ENCODE results near the gene ZBTB7B.
"Not testable (repeated sequence)": the region's sequence is repeated elsewhere in the genome, so short reads cannot be mapped to it uniquely, and the experiment has no call there.

Gene ZBTB7B

DNA sequence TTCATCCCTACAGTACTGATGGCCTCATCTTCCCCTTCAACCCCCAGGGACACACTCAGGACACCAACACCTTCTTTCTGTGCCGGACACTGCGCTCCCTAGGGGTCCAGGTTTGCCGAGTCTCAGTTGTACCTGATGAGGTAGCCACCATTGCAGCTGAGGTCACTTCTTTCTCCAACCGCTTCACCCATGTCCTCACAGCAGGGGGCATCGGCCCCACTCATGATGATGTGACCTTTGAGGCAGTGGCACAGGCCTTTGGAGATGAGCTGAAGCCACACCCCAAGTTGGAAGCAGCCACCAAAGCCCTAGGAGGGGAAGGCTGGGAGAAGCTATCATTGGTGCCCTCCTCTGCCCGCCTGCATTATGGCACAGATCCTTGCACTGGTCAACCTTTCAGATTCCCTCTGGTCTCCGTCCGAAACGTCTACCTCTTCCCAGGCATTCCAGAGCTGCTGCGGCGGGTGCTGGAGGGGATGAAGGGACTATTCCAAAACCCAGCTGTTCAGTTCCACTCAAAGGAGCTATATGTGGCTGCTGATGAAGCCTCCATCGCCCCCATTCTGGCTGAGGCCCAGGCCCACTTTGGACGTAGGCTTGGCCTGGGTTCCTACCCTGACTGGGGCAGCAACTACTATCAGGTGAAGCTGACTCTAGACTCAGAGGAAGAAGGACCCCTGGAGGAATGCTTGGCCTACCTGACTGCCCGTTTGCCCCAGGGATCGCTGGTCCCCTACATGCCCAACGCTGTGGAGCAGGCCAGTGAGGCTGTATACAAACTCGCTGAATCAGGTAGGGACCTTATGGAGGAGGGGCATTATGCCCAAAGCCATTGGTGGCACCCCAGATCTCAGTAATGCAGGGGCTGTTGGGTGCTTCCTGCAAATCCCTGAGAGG, 14.3 kb upstream of the ZBTB7B start:
- no peak for DNase-seq (ENCODE audit: low spot score)

DNA sequence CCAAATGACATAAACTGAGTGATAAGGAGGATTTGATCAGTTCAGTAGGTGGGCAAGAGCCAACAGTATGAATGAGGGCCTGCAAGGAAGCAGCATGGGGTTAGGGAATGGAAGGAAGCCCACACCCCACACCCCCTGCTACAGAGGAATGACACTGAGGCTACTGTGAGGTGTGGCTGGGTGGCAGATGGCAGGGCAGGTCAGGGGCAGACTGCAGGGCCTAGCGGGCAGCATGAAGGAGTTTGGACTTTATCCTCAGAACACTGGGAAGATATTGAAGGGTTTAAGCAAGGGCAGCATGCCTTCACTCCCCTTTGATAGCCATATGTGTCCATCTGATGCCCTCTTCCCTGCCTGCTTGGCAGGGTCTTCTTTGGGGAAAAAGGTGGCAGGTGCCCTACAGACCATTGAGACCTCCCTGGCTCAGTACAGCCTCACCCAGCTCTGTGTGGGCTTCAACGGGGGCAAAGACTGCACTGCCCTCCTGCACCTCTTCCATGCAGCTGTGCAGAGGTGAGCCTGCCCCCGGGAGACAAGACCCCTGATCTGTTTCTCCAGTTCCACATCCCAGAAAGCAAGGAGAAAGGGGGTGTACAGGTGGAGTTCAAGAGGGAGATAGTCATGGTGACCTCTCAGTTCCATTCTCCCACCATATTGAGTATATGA, 13.3 kb upstream of the ZBTB7B start:
- no peak for DNase-seq (ENCODE audit: low spot score)

DNA sequence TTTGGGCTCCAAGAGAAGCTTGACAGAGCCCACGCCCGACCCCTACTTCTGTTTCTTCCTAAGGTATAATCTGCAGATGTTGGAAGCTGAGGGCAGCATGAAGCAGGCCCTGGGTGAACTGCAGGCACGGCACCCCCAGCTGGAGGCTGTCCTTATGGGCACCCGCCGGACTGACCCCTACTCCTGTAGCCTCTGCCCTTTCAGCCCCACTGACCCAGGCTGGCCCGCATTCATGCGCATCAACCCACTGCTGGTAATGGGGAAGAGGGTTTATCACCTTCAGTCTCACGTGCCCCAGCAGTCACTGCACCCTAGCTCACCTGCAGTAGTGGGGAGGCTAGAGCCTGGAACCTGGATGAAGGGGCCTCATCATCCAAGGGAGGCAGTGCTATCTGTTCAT, 12.3 kb upstream of the ZBTB7B start:
- DNase-seq (ENCODE audit: low spot score), result no peak

DNA sequence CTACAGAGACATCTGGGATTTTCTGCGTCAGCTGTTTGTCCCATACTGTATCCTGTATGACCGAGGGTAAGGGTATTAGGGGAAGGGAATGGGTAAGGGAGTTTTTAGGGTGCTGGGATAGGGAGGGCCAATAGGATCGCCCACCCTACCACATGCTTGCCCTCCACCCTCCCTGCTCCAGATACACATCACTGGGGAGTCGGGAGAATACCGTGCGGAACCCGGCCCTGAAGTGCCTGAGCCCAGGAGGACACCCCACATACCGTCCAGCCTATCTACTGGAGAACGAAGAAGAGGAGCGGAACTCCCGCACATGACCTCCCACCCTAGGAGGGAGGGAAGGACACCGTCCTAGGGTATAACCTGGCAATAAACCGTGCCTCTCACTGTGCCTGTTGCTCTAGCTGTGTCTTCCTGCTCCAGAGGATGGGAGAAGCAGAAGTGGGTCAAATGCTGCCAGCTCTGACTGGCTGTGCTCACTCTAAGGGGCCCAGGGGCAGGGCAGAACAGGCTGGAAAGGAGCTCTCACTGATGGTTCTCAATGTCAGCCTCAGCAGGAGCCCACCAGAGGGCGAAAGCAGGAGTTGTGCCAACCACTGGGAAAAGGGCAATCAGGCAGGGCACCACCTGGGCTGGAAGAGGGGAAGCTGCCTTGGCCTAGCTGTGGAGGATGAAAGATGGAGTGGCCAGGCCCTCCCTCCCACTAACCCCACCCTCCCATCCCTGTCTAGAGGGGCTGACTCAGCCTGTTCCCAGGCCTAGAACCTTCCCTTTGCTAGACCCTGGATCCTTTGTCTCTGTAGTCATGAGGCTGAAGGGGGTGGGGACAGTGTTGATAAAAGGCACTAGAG, 9.7 kb upstream of the ZBTB7B start:
- no peak for DNase-seq (ENCODE audit: low spot score)

DNA sequence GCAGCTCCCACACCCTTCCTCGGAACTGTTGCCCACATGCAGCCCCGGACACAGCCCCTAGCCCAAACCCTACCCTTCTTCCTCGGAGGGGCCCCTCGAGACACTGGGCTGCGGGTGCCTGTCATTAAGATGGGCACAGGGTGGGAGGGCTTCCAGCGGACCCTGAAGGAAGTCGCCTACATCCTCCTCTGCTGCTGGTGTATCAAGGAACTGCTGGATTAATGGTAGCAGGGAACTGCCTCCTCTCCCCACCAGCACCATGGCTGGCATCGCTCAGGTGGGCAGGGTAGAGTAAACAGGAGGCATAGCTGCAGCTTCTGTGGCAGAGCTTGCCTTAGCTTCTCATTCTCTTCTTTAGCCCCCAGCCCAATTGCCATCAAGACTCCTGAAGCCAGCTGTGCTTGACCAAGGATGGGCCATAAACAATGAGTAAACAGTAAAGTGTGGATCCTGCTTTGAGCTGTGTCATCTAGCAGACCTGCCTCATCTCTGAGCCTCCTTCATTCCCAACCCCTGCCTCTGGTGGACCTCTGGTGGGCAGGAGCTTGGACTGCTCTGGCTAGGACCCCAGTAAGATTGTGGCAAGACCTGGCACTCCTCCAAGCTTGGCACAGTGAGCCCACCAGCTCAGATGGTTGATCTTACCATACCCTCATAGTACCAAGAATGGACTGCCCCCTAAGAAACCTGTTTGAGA, 8.9 kb upstream of the ZBTB7B start, which contains the start of gene LENEP:
Gene LENEP, plus strand, starts transcription at position 15 of the 697 bp plus-strand sequence. Its CDS starts 22 bp downstream, at position 37.
- no peak for DNase-seq (ENCODE audit: low spot score)

DNA sequence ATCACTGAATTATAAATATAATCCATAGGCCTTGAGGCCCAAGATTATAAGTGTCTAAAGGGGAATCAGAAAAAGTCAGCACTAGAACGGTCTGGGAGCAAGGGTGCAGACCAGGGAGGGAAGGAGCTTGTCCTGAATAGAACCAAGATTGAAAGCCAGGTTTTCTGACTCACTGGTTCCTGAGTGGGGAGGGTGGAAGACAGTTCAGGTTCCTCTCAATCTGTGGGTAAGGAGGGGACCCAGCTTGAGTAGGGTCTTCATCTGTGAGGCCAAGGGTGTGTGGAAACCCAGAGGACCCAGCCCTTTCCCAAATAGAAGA, 8.4 kb upstream of the ZBTB7B start:
- no peak for DNase-seq (ENCODE audit: low spot score)

DNA sequence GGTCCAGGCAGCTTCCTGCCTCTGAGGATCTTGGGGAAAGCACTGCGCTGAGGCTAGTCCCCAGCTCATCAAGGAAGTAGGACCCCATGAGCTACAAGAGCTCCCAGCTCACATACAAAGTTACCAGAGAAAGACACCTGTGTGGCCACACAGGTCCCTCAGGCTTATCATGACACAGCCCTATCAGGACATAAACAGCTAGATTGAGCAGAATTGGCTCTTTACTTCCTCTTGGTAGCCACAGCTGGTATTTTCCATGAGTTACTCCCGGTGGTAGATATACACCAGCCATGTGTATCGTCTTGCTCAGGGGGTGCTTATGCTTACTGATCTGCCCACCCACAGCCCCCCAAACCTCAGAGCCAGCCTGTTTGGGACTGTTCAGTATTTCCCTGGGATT, 8.0 kb upstream of the ZBTB7B start:
- DNase-seq (ENCODE audit: low spot score), result no peak

DNA sequence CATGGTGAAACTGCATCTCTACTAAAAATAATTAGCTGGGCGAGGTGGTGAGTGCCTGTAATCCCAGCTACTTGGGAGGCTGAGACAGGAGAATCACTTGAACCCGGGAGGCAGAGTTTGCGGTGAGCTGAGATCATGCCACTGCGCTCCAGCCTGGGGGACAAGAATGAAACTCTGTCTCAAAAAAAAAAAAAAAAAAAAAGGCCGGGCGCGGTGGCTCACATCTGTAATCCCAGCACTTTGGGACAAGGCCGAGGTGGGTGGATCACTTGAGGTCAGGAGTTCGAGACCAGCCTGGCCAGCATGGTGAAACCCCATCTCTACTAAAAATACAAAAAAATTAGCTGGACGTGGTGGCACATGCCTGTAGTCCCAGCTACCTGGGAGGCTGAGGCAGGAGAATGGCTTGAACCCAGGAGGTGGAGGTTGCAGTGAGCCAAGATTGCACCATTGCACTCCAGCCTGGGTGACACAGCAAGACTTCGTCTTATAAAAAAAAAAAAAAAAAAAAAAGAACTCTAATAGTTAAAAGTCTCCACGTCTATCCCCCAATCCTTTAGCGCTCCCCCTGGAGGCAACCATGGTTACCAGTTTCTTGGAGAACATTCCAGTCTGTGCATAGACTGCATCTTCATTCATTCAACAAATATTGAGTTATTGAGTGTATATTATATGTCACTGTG, 7.2 kb upstream of the ZBTB7B start:
- DNase-seq (ENCODE audit: low spot score), result not testable (repeated sequence)

DNA sequence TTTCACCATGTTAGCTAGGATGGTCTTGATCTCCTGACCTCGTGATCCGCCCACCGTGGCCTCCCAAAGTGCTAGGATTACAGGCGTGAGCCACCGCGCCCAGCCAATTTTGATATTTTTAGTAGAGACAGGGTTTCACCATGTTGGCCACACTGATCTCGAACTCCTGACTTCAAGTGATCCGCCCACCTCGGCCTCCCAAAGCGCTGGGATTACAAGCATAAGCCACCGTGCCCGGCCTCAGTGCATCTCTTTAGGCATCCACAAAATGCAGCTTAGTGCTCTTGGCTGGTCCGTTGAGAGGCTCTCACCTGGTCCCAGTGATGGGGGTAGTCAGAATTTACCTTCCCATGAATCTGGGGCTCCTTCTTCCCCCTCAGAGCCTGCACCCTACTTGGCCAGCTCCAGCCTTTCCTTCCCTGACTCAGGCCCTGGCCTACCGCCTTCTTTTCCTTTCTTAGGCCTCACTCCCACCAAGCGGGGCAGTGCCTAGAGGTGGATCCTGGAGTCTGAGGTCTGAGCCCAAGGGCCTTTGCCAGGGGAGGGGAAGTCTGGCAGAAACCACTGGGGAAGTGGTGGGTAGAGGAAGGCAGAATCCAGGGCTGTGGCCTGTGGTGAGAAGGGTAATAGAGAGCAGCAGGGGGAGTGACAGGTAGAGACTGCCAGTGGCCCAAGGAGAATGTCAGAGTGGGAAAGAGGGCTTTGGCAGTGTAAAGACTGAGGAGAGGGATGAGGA, 5.5 kb upstream of the ZBTB7B start:
- DNase-seq (ENCODE audit: low spot score), result no peak

DNA sequence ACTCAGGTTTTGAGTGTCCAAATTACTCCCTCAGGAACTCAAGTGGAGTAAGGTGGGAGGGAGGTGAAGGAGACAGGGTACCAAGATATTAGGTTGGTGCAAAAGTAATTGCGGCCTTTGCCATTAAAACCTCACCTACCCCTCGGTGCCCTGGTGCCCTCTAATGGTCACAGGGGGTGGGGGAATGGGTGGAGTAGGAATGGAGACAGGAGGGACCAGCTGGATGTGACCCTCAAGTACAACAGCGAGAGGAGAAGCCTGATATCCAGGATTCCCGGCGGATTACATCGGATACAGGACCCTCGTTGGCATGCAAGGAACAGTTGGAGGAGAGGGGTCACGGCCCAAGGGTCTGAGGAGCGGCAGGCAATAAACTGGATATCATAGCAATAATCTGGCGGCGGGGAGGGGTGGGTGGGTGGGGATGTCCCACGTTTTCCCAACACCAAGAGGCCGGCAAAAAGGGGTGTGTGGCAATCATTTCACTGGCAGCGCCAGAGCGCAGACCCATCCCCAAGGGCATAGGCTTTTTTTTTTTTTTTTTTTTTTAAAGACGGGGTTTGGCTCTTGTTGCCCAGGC, 4.3 kb upstream of the ZBTB7B start:
- DNase-seq (ENCODE audit: low spot score), result no peak

DNA sequence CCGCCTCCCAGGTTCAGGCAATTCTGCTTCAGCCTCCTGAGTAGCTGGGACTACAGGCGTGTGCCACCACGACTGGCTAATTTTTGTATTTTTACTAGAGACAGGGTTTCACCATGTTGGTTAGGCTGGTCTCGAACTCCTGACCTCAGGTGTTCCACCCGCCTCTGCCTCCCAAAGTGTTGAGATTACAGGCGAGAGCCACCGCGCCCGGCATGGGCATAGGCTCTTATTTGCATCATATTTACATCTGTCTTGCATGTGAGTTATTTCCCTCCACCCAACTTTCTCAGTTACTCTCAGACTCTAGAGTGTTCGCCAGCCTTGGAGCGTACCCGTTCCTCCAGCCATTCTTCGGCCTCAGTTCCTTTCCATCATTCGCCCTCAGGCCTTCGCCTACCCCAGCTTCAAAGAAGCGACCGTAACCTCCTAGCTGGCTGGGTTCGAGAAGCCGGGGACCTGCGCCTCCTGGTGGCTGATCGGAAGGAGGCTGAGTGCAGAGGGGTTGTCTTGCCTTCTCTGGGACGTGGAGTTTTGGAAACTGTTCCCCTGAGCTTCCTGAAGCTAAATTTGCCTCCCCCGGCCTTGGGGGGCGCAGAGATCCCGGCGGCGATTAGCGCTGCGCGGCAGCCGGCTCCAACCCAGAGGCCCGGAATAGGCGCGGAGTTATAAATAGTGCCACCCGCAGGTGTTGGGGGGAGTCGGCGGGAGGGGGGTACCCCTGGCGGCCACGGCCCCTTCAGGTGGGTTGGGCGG, 3.6 kb upstream of the ZBTB7B start:
- peak; percentile 68 for DNase-seq (ENCODE audit: low spot score)

DNA sequence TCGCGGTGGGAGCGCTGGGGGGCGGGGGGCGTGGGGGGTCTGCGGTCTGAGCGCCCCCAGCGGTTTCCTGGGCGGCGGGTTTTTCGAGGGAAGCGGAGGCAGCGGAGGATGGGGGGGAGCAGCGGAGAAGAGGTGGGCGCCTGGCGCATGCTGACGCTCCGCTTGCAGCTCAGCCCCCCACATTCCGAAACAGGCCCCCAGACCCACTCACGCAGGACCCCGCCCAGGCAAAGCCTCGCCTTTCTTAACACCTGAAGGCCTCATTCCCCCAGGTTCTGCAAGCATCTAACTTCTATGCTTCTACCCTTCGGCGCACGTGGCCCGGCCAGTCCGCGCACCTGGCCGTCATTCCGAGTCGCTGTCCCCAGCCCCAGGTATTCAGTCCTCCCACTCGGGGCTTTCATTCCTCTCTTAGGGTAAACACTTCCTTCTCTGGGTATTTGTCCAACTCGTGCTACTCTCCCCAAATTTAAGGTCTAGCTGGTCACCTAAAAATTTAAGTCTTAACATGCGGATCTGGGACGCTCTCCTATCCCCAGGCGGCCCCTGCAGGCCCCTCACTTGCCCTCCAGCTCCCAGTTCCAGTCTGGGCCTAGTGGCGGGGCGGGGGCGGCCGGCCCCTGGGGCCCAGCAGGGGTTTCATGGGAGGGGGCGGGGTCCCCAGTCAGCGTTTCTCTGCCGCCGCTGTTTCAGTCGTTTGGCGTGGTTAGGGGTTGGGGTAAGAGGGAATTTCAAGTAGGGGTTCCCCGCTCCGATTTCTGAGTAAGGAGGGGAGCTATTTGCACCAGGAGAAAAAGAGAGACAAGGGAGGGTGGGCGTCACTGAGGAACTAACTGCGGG, 2.8 kb upstream of the ZBTB7B start:
- DNase-seq (ENCODE audit: low spot score), result no peak

DNA sequence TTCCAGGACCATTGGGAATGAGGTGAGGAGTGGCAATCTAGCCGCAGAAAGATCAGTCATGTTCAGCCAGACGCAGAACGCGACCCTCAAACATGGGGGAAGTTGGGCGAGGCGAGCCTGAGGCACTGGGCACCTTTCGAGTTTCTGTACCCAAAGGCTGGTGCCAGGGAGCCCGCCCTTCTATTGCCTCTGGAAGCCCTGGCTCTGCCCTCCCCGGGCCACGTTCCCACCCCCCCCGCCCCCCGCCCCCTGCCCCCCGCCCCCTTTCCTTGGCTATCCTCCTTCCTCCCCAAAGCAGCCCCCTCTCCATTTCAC, 2.2 kb upstream of the ZBTB7B start:
- no peak for DNase-seq (ENCODE audit: low spot score)

DNA sequence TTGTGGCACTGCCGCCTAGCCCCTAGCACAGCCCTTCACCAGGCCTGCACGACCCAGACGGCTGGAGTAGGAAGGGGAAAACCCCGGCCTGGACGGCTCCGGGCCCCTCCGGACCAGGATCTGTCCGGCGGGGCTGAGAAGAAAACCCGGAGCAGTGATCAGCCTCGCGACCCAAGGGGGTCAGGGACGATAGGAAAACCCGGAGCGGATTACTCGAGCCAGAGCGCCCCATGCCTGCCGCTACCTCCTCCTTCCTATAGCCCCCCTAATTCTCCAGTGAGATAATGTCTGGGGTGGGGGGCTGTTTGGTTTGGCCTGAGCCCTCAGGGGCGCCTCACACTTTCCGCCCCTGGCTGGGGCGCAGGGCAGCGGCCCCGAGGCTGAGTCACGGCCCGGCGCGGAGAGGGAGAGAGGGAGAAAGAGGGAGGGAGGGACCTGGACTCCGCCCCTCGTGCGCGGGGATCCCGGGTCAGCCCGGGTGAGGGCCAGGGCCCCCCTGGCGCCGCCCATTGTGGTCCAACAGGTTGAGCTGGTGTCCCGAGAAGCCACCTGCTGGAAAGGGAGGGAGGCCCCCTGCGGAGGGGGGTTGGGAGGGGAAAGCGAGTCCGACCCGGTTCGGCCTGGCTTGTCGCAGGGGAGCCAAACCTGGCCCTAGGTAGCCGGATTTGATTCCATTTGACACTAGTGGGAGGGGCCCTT, 1.7 kb upstream of the ZBTB7B start:
- DNase-seq (ENCODE audit: low spot score), result peak; percentile 83

DNA sequence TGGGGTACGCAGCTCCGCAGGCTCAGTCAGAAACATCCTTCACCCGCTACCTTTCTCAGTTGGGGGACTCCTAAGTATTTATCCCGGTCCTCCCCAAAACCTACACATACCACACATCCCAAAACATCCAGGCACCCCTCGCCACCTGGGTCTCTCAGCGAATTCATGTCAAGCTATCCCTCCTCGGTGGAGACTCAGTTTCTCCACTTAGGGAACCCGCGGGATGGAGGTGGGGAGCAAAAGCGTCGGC, 1.3 kb upstream of the ZBTB7B start:
- DNase-seq (ENCODE audit: low spot score), result no peak

DNA sequence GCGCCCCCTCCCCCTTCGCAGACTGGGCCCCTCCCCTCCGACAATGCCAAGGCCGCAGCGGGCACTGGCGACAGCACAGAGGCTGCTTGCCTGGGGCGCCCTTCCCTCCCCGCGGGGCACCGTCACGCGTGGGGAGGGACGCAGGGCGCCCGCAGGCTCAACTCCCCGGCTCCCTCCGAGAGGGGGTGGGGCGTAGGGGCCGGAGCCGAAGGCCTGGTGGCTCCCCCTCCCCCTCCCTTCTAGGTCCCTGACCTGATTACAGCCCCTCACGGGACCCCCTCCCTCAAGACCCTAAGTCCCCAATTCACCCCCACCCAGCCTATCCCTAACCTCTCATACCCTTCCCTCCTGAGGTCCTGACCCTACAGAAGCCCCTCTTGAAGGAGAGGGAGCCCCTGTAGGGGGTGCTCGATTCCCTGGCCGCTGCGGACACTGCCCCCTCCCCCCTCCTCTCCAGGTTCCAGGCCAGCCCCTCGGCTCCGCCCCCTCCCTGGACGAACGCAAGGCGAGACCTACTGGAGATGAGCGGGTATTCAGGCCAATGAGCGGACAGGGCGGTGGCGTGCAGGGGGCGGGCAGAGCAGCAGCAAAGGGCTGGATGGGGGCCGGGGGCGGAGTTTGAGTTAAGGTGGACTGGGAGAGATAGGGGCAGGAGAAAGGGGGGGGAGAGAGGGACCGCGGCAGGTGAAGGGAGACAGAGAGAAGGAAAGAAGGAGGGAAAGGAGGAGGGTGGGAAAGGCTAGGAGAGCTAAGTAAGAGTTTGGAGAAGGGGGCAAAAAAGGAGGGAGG, 733 bp upstream of the ZBTB7B start:
- DNase-seq (ENCODE audit: low spot score), result peak; percentile 100

DNA sequence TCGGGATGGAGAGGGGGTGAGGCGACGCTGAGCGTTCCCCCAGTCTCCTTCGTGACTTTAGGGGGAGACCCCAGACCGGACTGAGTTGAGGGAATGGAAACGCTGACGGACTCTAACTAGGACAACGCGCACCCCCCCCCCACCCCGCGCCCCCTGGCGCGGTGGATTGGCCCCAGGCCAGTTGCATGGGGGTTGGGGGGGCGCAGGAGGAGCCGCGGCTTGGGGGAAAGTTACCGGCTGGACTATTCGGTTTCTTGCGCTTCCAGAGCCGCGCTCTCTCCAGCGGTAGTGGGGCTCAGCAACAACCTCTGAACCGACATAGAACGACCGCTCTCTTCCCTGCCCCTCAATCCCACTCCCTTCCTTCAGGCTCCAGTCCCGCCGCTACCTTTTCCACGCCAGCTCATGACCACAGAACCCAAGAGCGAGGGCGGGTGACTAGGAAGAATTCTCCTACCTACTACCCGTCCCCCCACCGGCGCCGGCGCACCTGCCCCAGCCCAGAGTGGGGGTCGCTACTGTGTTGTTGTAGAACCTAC, 694 bp downstream of the ZBTB7B start:
- no peak for DNase-seq (ENCODE audit: low spot score)
